SK-N-SH (cell line): ENCODE measurements around the gene CNIH3.

ENCODE experiments used
- EP300 ChIP-seq, 2 experiments: IDR thresholded peaks; 2 replicates each; pipeline versions ENCODE4 v1.4.0 to v1.6.1; 2012; ENCODE audit warnings: borderline replicate concordance in 1 of 2, low read depth in 1 of 2, low read length in 1 of 2
- EZH2phosphoT487 ChIP-seq: fragments of 200-600 bp; sonication (generic); IDR thresholded peaks from 2 replicates; pipeline ENCODE4 v1.6.1; 2017; ENCODE audit warnings: low read depth, mixed run types, mild to moderate bottlenecking, antibody characterized with exemption, moderate library complexity, borderline replicate concordance
- FOXM1 ChIP-seq: IDR thresholded peaks from 2 replicates; pipeline ENCODE4 v1.4.0; 2012; ENCODE audit warnings: low read depth, mild to moderate bottlenecking
- JUND ChIP-seq: IDR thresholded peaks from 2 replicates; pipeline ENCODE4 v1.4.0; 2012
- NFIC ChIP-seq: IDR thresholded peaks from 2 replicates; pipeline ENCODE4 v1.4.0; 2012; ENCODE audit warnings: borderline replicate concordance
- NRF1 ChIP-seq: IDR thresholded peaks from 2 replicates; pipeline ENCODE4 v1.6.1; 2012; ENCODE audit warnings: low read depth, mild to moderate bottlenecking, low read length
- POLR2AphosphoS5 ChIP-seq: IDR thresholded peaks from 2 replicates; pipeline ENCODE4 v1.6.1; 2012; ENCODE audit warnings: low read depth, low read length
- RFX5 ChIP-seq: IDR thresholded peaks from 2 replicates; pipeline ENCODE4 v1.6.1; 2012; ENCODE audit warnings: mild to moderate bottlenecking, improper control_type of control experiment, low read length
- TAF1 ChIP-seq: IDR thresholded peaks from 2 replicates; pipeline ENCODE4 v1.6.1; 2012; ENCODE audit warnings: low read depth, mild to moderate bottlenecking, low read length, moderate library complexity, borderline replicate concordance
- YY1 ChIP-seq: IDR thresholded peaks from 2 replicates; pipeline ENCODE4 v1.4.0; 2012; ENCODE audit warnings: low read depth, mild to moderate bottlenecking
- TF ChIP-seq, protein P1 (sequence below): fragments of 200-600 bp; sonication (generic); IDR thresholded peaks from 2 replicates; pipeline ENCODE4 v1.6.1; 2017; ENCODE audit warnings: antibody characterized with exemption, mild to moderate bottlenecking, moderate library complexity
- TF ChIP-seq, protein P2 (sequence below): IDR thresholded peaks from 2 replicates; pipeline ENCODE4 v1.4.0; 2012; ENCODE audit warnings: low read depth
- TF ChIP-seq, protein P3 (sequence below): fragments of 150-350 bp; IDR thresholded peaks from 2 replicates; pipeline ENCODE4 v1.6.1; 2017; ENCODE audit warnings: antibody characterized with exemption, low read length, low read depth, borderline replicate concordance

DNA sequence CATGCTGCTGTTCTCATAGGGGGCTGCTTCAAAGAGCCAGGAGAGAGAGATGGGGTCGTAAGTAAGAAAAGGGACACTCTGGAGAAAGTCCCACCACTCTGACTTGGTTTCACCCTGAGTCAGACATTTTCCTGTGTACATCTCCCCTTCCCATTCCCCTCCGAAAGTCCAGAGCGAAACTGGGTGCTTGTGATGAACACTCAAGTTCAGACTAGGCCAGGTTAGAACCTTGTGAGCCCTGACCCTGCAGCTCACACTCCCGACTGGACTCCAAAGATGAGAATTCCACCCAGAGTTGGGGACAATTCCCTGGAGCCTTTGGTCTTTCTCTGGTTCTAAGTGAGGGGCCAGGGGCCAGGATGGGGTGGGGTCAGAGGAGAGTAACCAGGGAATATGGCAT, 139.5 kb downstream of the CNIH3 start:
- TF ChIP-seq, protein P1, sequence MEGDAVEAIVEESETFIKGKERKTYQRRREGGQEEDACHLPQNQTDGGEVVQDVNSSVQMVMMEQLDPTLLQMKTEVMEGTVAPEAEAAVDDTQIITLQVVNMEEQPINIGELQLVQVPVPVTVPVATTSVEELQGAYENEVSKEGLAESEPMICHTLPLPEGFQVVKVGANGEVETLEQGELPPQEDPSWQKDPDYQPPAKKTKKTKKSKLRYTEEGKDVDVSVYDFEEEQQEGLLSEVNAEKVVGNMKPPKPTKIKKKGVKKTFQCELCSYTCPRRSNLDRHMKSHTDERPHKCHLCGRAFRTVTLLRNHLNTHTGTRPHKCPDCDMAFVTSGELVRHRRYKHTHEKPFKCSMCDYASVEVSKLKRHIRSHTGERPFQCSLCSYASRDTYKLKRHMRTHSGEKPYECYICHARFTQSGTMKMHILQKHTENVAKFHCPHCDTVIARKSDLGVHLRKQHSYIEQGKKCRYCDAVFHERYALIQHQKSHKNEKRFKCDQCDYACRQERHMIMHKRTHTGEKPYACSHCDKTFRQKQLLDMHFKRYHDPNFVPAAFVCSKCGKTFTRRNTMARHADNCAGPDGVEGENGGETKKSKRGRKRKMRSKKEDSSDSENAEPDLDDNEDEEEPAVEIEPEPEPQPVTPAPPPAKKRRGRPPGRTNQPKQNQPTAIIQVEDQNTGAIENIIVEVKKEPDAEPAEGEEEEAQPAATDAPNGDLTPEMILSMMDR: no peak
- no peak for TF ChIP-seq JUND
- TF ChIP-seq, protein P2, sequence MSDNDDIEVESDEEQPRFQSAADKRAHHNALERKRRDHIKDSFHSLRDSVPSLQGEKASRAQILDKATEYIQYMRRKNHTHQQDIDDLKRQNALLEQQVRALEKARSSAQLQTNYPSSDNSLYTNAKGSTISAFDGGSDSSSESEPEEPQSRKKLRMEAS: no peak
- no peak for TF ChIP-seq YY1
- no peak for TF ChIP-seq TAF1
- TF ChIP-seq, protein P3, sequence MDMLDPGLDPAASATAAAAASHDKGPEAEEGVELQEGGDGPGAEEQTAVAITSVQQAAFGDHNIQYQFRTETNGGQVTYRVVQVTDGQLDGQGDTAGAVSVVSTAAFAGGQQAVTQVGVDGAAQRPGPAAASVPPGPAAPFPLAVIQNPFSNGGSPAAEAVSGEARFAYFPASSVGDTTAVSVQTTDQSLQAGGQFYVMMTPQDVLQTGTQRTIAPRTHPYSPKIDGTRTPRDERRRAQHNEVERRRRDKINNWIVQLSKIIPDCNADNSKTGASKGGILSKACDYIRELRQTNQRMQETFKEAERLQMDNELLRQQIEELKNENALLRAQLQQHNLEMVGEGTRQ: no peak
- TF ChIP-seq RFX5: no peak
- no peak for TF ChIP-seq POLR2AphosphoS5
- TF ChIP-seq EP300 (IDR thresholded peaks at IDR 0.05; ENCODE audit: borderline replicate concordance in 1 of 2, low read depth in 1 of 2, low read length in 1 of 2): no peak
- no peak for TF ChIP-seq EZH2phosphoT487
- no peak for TF ChIP-seq NRF1
- TF ChIP-seq NFIC: no peak
- TF ChIP-seq FOXM1: no peak
